NCI-H345 (cell line): ENCODE measurements around the gene STARD7.
A peak's percentile ranks its signal among the peaks of the same experiment; 100 is the strongest.
"Not testable (repeated sequence)": the region's sequence is repeated elsewhere in the genome, so short reads cannot be mapped to it uniquely, and the experiment has no call there.

Source experiments
- DNase-seq: peaks from one replicate; lab custom pipeline; 2025; lab: John Stamatoyannopoulos, UW

The STARD7 gene

GRCh38 chr2:96147593-96148201 is 60.9 kb downstream of the STARD7 start:
- no peak for DNase-seq

GRCh38 chr2:96146881-96147592 is 61.6 kb downstream of the STARD7 start:
- no peak for DNase-seq

- DNase-seq, result no peak
Measured at GRCh38 chr2:96146153-96146880, 62.3 kb downstream of the STARD7 start.

- no peak for DNase-seq
Measured at GRCh38 chr2:96145848-96146152, 62.8 kb downstream of the STARD7 start.

GRCh38 chr2:96145036-96145847 is 63.4 kb downstream of the STARD7 start, which contains the start of gene DUSP2:
Gene DUSP2 (minus strand): TSS chr2:96145440. CDS start chr2:96145354, 86 bp downstream.
- peak; percentile 18 for DNase-seq

GRCh38 chr2:96144481-96145035 is 64.1 kb downstream of the STARD7 start:
- DNase-seq, result no peak

- DNase-seq, result peak; percentile 8
Measured at GRCh38 chr2:96143848-96144480, 64.7 kb downstream of the STARD7 start.

GRCh38 chr2:96143231-96143847 is 65.3 kb downstream of the STARD7 start:
- DNase-seq, result no peak

- no peak for DNase-seq
Measured at GRCh38 chr2:96142217-96143113, 66.2 kb downstream of the STARD7 start.

GRCh38 chr2:96141624-96141967 is 67.0 kb downstream of the STARD7 start:
- DNase-seq, result not testable (repeated sequence)

GRCh38 chr2:96140941-96141623 is 67.5 kb downstream of the STARD7 start:
- DNase-seq, result no peak

GRCh38 chr2:96139181-96139758 is 69.4 kb downstream of the STARD7 start:
- DNase-seq, result no peak

- DNase-seq, result no peak
Measured at GRCh38 chr2:96138179-96139145, 70.2 kb downstream of the STARD7 start, which contains the start of gene ASTL. Gene ASTL (minus strand): TSS chr2:96138502. CDS start chr2:96138436, 66 bp downstream.

GRCh38 chr2:96137321-96138178 is 71.1 kb downstream of the STARD7 start:
- DNase-seq, result no peak

GRCh38 chr2:96136129-96136720 is 72.4 kb downstream of the STARD7 start:
- no peak for DNase-seq

GRCh38 chr2:96135621-96136020 is 73.0 kb downstream of the STARD7 start:
- no peak for DNase-seq
